22Rv1 (cell line): ENCODE results near the gene IGSF9.

Source experiments
- H3K27ac ChIP-seq: fragments of 450-650 bp; 2 replicates; pipeline ENCODE4 v1.5.1; 2017
- ZFX ChIP-seq: fragments of 450-650 bp; IDR thresholded peaks from 2 replicates; pipeline ENCODE4 v1.6.1; 2017; ENCODE audit warnings: antibody characterized with exemption, borderline replicate concordance
- TF ChIP-seq, protein P1 (sequence below): fragments of 450-650 bp; IDR thresholded peaks from 2 replicates; pipeline ENCODE4 v1.5.1; 2017; ENCODE audit warnings: mild to moderate bottlenecking

The IGSF9 gene

DNA sequence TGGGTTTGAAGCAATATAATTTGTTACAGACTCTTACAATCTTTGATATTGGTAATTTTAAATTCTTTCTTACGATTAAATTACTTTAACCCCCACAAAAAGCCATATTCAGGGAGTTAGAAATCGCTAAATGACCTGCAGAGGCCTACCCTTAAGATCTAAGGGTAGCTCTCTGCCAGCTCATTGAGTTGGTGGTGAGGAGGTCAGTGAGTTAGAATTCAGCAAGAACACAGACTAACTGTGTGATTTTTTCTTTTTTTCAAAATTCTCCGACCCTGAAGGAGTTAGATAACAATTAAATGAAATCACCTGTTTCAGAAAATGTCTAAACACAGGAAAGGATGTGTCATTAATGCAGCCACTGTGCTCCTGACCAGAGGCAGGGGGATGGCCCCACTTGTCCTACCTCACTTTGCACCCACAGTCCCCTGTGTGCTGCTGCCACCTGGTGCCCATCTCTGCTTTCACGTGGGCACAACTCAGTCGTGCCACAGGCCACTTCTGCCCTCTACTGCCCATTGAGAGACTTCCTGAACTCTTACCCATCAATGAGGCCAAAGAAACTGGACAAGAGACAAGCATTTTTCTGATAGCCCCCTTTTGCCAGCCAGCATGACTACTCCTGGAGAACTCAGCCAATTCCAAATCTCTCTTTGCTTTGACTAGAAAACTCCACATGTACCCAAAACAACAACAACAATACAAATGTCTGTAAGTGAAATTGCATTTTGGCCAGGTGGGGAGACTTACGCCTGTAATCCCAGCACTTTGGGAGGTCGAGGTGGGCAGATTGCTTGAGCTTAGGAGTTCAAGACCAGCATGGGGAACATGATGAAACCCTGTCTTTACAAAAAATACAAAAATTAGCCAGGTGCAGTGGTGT, 53.9 kb downstream of the IGSF9 start:
- TF ChIP-seq ZFX = no peak
- TF ChIP-seq, protein P1, sequence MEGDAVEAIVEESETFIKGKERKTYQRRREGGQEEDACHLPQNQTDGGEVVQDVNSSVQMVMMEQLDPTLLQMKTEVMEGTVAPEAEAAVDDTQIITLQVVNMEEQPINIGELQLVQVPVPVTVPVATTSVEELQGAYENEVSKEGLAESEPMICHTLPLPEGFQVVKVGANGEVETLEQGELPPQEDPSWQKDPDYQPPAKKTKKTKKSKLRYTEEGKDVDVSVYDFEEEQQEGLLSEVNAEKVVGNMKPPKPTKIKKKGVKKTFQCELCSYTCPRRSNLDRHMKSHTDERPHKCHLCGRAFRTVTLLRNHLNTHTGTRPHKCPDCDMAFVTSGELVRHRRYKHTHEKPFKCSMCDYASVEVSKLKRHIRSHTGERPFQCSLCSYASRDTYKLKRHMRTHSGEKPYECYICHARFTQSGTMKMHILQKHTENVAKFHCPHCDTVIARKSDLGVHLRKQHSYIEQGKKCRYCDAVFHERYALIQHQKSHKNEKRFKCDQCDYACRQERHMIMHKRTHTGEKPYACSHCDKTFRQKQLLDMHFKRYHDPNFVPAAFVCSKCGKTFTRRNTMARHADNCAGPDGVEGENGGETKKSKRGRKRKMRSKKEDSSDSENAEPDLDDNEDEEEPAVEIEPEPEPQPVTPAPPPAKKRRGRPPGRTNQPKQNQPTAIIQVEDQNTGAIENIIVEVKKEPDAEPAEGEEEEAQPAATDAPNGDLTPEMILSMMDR = peak; percentile 100
- no peak overlapping the region for H3K27ac ChIP-seq

DNA sequence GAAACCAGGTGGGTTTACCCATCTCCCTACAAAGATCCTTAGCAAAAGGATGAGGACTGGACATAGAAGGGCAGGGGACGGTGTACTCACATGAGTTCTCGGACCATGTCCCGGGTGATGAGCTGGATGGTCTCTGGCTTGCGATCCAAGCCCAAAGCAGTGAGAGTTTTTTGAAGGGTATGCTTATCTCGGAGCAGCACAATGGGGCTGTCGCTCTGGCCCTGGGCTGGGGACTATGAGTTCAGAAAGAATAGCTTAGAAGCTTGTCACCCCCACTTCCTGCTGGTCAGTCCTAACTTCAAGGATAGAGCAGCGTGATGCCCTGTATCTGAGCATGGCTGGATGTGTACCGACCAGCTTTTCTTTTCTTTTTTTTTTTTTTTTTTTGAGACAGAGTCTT, 55.0 kb downstream of the IGSF9 start:
- H3K27ac ChIP-seq = no peak overlapping the region
- TF ChIP-seq, protein P1 = no peak
- no peak for TF ChIP-seq ZFX

DNA sequence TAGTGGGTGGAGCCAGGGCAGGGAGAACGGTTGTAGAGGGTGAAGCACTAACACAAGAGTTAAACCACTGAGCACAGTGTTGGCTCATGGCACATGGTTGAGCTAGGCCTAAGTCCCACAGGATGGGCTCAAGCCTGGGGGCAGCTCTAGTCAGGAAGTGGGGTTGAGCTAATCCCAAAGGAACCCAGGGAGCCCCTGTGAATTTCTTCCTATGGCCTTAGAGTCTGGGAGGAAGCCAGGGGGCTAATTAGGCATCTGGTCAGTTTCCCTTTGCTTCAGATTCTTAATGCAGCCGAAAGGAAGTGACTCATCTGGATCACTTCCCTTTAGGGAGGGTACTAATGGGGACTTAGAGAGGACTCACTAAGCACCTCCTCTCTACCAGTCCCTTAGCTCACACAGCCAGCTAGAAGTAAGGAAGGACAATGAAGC, 55.6 kb downstream of the IGSF9 start:
- H3K27ac ChIP-seq = no peak overlapping the region
- TF ChIP-seq ZFX = no peak
- TF ChIP-seq, protein P1 = no peak

DNA sequence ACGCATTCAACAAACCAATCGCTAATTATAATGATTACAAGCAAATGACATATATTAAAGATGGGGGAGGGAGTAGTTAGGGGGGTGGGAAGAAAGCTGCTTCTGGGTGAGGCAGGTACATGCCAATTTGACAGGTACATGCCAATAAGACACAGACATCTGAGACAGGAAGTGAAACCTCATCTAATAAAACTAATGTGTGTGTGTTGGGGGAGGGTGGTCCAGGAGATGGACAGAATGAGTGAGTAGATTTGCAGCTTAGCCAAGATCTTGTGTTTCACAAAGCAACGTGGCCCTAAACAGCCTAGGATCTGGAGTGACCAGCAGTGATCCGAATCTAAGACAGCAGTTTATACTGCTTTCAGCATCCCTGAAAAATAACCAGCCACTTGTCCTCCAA, 56.2 kb downstream of the IGSF9 start:
- TF ChIP-seq, protein P1 = no peak
- no peak for TF ChIP-seq ZFX
- no peak overlapping the region for H3K27ac ChIP-seq

DNA sequence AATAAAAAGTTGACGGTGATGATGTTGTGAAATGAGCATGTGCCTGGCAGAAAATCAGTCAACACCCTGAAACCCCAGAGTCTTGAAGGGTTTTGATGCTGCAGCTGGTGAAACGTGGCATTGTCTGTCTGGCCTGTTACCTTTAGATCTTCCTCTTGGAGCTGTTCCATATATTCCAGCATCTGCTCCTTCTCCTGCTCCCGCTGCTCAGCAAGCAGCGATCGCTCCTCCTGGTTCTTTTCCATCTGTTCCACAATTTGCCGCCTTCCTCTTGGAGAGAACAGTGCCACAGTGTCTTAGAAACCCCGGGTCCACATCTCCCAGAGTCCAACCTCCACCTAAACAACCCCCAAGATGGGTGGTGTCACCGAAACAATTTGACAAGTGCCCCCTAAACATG, 61.1 kb downstream of the IGSF9 start:
- TF ChIP-seq, protein P1 = no peak
- no peak for TF ChIP-seq ZFX
- no peak overlapping the region for H3K27ac ChIP-seq

DNA sequence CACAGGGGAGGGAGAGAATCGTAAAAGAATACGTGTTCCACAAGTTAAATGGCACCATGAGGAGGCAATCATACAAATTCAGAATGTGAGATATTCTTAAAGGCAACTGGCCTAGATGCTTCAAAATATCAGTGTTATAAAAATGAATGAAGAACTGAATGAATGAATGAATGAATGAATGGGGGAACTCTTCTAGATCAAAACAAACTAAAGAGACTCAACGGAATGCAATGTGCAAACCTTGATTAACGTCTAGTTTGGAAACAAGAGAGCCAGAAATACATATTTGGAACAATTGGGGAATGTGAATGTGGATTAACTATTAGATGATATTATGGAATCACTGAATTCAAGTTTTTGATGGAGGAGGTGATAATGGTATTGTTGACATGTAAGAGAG, 62.3 kb downstream of the IGSF9 start:
- TF ChIP-seq, protein P1 = no peak
- TF ChIP-seq ZFX = no peak
- H3K27ac ChIP-seq = no peak overlapping the region

DNA sequence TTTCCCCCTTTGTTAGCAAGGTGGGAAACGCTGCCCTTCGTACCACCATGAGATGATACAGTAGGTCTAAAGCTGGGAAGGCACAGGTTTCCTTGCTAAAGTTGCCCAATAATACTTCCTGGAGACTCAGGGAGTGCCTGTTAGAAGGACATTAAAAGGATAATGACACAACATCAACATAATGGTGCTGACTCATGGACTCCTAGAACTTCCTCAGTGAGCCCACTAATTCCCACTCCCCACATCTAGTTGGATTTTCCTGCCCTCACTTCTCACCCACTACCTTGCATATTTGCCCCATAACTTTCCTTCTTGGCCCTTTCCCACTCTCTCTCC, 62.9 kb downstream of the IGSF9 start:
- TF ChIP-seq, protein P1 = no peak
- TF ChIP-seq ZFX = no peak
- H3K27ac ChIP-seq = no peak overlapping the region
